Measurements from ENCODE around the gene DLG2.

The DLG2 gene

GRCh38 chr11:84612645-84613044, 1014.5 kb downstream of the DLG2 start:
- in situ Hi-C loops (cut with MboI; ENCODE audit: low sequenced_read_pairs), result no loop called here

GRCh38 chr11:84608837-84609196, 1018.3 kb downstream of the DLG2 start:
- in situ Hi-C loops (cut with MboI; ENCODE audit: low sequenced_read_pairs), result no loop called here

GRCh38 chr11:84607975-84608836, 1018.9 kb downstream of the DLG2 start:
- in situ Hi-C loops (cut with MboI; ENCODE audit: low sequenced_read_pairs), result no loop called here

GRCh38 chr11:84594602-84595001, 1032.5 kb downstream of the DLG2 start:
- in situ Hi-C loops (cut with MboI; ENCODE audit: low sequenced_read_pairs), result no loop called here

GRCh38 chr11:84590106-84590505, 1037.0 kb downstream of the DLG2 start:
- in situ Hi-C loops (cut with MboI; ENCODE audit: low sequenced_read_pairs), result no loop called here

GRCh38 chr11:84588131-84588829, 1038.9 kb downstream of the DLG2 start:
- in situ Hi-C loops (cut with MboI; ENCODE audit: low sequenced_read_pairs), result no loop called here

GRCh38 chr11:84583106-84583505, 1044.0 kb downstream of the DLG2 start:
- in situ Hi-C loops (cut with MboI; ENCODE audit: low sequenced_read_pairs), result no loop called here

GRCh38 chr11:84581083-84581482, 1046.1 kb downstream of the DLG2 start:
- in situ Hi-C loops (cut with MboI; ENCODE audit: low sequenced_read_pairs), result no loop called here

GRCh38 chr11:84580428-84580827, 1046.7 kb downstream of the DLG2 start:
- in situ Hi-C loops (cut with MboI; ENCODE audit: low sequenced_read_pairs), result no loop called here

- in situ Hi-C loops (cut with MboI; ENCODE audit: low sequenced_read_pairs), result no loop called here
Observed at GRCh38 chr11:84573868-84574267, 1053.3 kb downstream of the DLG2 start.

GRCh38 chr11:84566671-84567070, 1060.5 kb downstream of the DLG2 start:
- in situ Hi-C loops (cut with MboI; ENCODE audit: low sequenced_read_pairs), result no loop called here

GRCh38 chr11:84564867-84565184, 1062.3 kb downstream of the DLG2 start:
- in situ Hi-C loops (cut with MboI; ENCODE audit: low sequenced_read_pairs), result no loop called here

GRCh38 chr11:84564180-84564866, 1062.8 kb downstream of the DLG2 start:
- in situ Hi-C loops (cut with MboI; ENCODE audit: low sequenced_read_pairs), result no loop called here

GRCh38 chr11:84563356-84563755, 1063.8 kb downstream of the DLG2 start:
- in situ Hi-C loops (cut with MboI; ENCODE audit: low sequenced_read_pairs), result no loop called here

- in situ Hi-C loops (cut with MboI; ENCODE audit: low sequenced_read_pairs), result no loop called here
Observed at GRCh38 chr11:84560206-84560605, 1066.9 kb downstream of the DLG2 start.

- in situ Hi-C loops (cut with MboI; ENCODE audit: low sequenced_read_pairs), result no loop called here
Observed at GRCh38 chr11:84558085-84558905, 1068.8 kb downstream of the DLG2 start.

- in situ Hi-C loops (cut with MboI; ENCODE audit: low sequenced_read_pairs), result no loop called here
Observed at GRCh38 chr11:84552791-84553190, 1074.4 kb downstream of the DLG2 start.

- in situ Hi-C loops (cut with MboI; ENCODE audit: low sequenced_read_pairs), result no loop called here
Observed at GRCh38 chr11:84549217-84549616, 1077.9 kb downstream of the DLG2 start.

- in situ Hi-C loops (cut with MboI; ENCODE audit: low sequenced_read_pairs), result no loop called here
Observed at GRCh38 chr11:84544566-84544965, 1082.6 kb downstream of the DLG2 start.

GRCh38 chr11:84543367-84544159, 1083.6 kb downstream of the DLG2 start:
- in situ Hi-C loops (cut with MboI; ENCODE audit: low sequenced_read_pairs), result no loop called here

Measured in HL-60/S4 treated with phorbol 12-myristate 13-acetate at 8.2 ng/mL for 4 days and 3 days (cell line).